AG04450 (cell line): Measurements from ENCODE around the gene PIP5K1B. TPM values are rescaled to one million over a fixed set of nuclear protein-coding genes. Genes with fewer than 3 reads are reported as not detected.

Experiments
- CTCF ChIA-PET: fragments of 300-600, 350-600 bp; formaldehyde crosslinking; extraction: SDS; loops from one replicate; lab custom pipeline; 2022; ENCODE audit warnings: antibody characterized with exemption, inconsistent platforms; lab: Charles Lee
- POLR2A ChIA-PET: fragments of 350-600 bp; formaldehyde crosslinking; extraction: SDS; loops from one replicate; lab custom pipeline; 2021; ENCODE audit warnings: antibody characterized with exemption, inconsistent platforms; lab: Yijun Ruan, JAX
- DNase-seq: peaks from one replicate; pipeline ENCODE4 v3.0.0-alpha.2; 2011; ENCODE audit warnings: low read depth, low spot score
- H3K27ac ChIP-seq: one replicate; pipeline ENCODE4 v1.5.1; 2012; ENCODE audit warnings: low read depth, low read length, control low read depth
- H3K27me3 ChIP-seq: one replicate; pipeline ENCODE4 v1.6.0; 2012; ENCODE audit warnings: low read length; ENCODE audit not compliant: control insufficient read depth, insufficient read depth
- H3K4me3 ChIP-seq: 2 replicates; pipeline ENCODE4 v1.5.1; 2011; ENCODE audit warnings: mild to moderate bottlenecking, low read depth, low read length, control low read depth
- H3K9me3 ChIP-seq: 2 replicates; pipeline ENCODE4 v1.5.1; 2012; ENCODE audit warnings: low read length; ENCODE audit not compliant: control insufficient read depth, insufficient read depth
- polyA plus RNA-seq: library from polyadenylated mRNA; depleted of rRNA; stranded (reverse); fragments of >200 nt; gene quantifications from 2 replicates; pipeline ENCODE4 v1.2.3, GENCODE V29; 2011
- TF ChIP-seq, protein P1 (sequence below): IDR thresholded peaks from 2 replicates; pipeline ENCODE4 v1.5.1; 2011; ENCODE audit warnings: low read depth, low read length, control low read depth, inconsistent platforms

Gene PIP5K1B
- polyA plus RNA-seq, 1 experiment = not detected

DNA sequence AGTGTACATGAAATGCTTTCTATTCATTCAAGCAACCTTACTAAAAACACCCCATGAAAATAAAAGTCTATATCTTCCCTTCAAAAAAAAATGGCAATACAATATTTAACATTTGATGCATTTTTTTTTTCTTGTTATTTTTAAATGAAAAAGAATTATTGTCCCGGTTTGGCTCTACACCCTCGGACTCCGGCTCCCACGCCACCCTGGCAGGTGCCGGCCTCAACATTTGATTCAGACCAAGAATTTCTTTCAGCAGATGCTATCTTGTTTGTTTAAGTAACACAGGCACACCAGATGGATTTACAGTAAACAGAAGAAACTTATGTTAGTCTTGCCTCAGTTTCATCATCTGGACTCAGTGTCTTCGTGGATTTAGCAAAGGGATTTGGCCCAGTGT lies 162.0 kb downstream of the PIP5K1B start:
- Histone ChIP-seq H3K27me3 (peaks cover under 1% of the 10 kb centered on the region), H3K27ac (no peak overlapping the region), H3K9me3 (no peaks in the 10 kb centered on the region), H3K4me3 (no peak overlapping the region)
- CTCF ChIA-PET = no interaction called here
- TF ChIP-seq, protein P1, sequence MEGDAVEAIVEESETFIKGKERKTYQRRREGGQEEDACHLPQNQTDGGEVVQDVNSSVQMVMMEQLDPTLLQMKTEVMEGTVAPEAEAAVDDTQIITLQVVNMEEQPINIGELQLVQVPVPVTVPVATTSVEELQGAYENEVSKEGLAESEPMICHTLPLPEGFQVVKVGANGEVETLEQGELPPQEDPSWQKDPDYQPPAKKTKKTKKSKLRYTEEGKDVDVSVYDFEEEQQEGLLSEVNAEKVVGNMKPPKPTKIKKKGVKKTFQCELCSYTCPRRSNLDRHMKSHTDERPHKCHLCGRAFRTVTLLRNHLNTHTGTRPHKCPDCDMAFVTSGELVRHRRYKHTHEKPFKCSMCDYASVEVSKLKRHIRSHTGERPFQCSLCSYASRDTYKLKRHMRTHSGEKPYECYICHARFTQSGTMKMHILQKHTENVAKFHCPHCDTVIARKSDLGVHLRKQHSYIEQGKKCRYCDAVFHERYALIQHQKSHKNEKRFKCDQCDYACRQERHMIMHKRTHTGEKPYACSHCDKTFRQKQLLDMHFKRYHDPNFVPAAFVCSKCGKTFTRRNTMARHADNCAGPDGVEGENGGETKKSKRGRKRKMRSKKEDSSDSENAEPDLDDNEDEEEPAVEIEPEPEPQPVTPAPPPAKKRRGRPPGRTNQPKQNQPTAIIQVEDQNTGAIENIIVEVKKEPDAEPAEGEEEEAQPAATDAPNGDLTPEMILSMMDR = no peak
- POLR2A ChIA-PET = no interaction called here
- no peak for DNase-seq

DNA sequence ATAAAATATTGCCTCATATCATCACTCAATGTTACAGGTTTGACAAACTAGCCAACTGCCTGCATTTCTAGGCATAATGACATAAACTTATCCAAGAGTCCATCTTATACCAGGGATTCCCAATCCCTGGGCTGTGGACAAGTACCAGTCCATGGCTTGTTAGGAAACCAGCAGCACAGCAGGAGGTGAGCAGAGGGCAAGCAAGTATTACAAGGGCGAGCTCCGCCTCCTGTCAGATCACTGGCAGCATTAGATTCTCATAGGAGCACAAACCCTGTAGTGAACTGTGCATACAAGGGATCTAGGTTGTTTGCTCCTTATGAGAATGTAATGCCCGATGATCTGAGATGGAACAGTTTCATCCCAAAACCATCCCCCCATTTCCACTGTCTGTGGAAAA lies 164.0 kb downstream of the PIP5K1B start:
- Histone ChIP-seq H3K27ac (no peak overlapping the region), H3K4me3 (no peak overlapping the region), H3K9me3 (no peaks in the 10 kb centered on the region), H3K27me3 (peaks cover 2% of the 10 kb centered on the region)
- TF ChIP-seq, protein P1 = no peak
- ChIA-PET CTCF (no interaction called here), POLR2A (no interaction called here)
- DNase-seq = no peak

DNA sequence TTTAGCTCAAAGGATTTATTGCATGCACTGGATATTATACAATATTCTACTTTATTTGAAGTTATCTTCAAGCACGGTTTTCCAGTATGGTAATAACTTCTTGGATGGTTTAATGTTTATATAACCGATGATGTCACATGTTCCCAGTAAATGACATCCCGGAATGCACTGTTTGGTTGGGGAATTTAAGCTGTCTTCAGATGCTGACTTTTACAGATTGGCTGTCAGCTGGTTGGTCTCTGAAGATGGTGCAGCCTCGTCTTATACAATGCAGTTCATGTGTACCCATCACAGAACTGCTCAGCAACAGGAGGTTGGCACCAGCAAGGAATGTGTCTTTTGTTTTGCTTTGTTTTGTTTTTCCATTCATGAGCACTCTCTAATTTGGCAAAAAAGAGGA lies 165.0 kb downstream of the PIP5K1B start:
- H3K9me3 ChIP-seq = no peaks in the 10 kb centered on the region
- ChIA-PET POLR2A (no interaction called here), CTCF (no interaction called here)
- H3K27me3 ChIP-seq = peaks cover 2% of the 10 kb centered on the region
- H3K4me3 ChIP-seq = no peak overlapping the region
- DNase-seq = no peak
- TF ChIP-seq, protein P1 = no peak
- H3K27ac ChIP-seq = no peak overlapping the region

DNA sequence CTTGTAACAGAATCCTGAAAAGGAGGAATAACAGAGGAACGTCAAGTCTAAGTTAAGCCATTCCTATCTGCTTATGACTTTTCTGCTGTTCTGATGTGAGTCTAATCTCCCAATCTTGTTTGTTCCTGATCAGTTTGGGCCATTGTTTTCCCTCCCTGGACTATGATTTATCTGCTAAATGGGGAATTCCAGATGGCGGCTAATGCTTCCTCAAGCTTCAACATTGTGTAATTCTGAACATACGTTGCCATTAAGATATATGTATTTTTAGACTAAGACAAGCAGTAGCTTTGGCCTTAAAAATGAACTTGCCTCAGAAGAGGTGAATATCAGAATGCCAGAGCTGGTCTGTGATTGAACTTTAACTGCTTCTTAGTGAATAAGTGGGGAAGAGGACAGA lies 166.2 kb downstream of the PIP5K1B start:
- POLR2A ChIA-PET = no interaction called here

DNA sequence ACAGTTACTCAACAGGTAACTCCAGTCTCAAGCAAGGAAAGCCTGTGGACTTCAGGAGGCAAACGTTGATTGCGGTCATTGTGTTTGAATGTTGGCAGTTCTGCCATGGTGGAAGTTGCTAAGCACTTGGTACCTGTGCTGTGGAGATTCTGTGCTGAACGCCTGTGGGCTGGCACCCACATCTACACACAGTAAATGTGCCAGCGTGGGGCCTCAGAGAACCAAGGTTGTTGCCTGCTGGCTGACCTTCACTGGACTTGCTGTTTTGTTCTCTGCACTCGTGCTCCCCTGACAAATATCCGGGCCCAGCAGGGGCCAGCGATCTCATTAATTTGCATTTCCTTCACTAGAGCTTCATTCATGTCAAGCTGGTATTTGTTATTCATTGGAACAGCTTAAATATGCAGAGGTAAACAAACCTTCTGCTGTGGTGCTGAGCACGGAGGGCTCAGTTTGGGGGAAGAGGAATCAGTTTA lies 167.0 kb downstream of the PIP5K1B start:
- CTCF ChIA-PET = no interaction called here
- Histone ChIP-seq H3K4me3 (no peak overlapping the region), H3K27me3 (peaks cover 2% of the 10 kb centered on the region), H3K9me3 (no peaks in the 10 kb centered on the region), H3K27ac (no peak overlapping the region)
- POLR2A ChIA-PET = no interaction called here
- no peak for DNase-seq
- TF ChIP-seq, protein P1 = no peak

More for the DNA sequence above, 166.2 kb downstream of the PIP5K1B start:
- Histone ChIP-seq H3K27me3 (peaks cover 2% of the 10 kb centered on the region), H3K9me3 (no peaks in the 10 kb centered on the region), H3K27ac (no peak overlapping the region), H3K4me3 (no peak overlapping the region)
- no peak for DNase-seq
- CTCF ChIA-PET = no interaction called here
- TF ChIP-seq, protein P1 = no peak
